ES-I3 (cell line): ENCODE results near the gene FERMT1.
"Not testable (repeated sequence)": the region's sequence is repeated elsewhere in the genome, so short reads cannot be mapped to it uniquely, and the experiment has no call there.

Experiments used
- H3K36me3 ChIP-seq: 2 replicates; pipeline ENCODE4 v1.6.1; 2013; ENCODE audit warnings: mild to moderate bottlenecking, low read length, control low read depth, moderate library complexity; ENCODE audit not compliant: insufficient read depth
- H3K4me1 ChIP-seq: 2 replicates; pipeline ENCODE4 v1.6.1; 2013; ENCODE audit warnings: mild to moderate bottlenecking, control low read depth, low read length; ENCODE audit not compliant: insufficient read depth
- H3K9ac ChIP-seq: 2 replicates; pipeline ENCODE4 v1.6.1; 2013; ENCODE audit warnings: low read depth, mild to moderate bottlenecking, low read length, moderate library complexity
- H3K9me3 ChIP-seq: 2 replicates; pipeline ENCODE4 v1.6.1; 2013; ENCODE audit warnings: mild to moderate bottlenecking, low read length, moderate library complexity; ENCODE audit not compliant: control insufficient read depth, insufficient read depth

Gene FERMT1

GRCh38 chr20:6032907-6033306 lies 89.9 kb downstream of the FERMT1 start:
- not testable (repeated sequence) for H3K4me1 ChIP-seq, H3K9me3 ChIP-seq, H3K9ac ChIP-seq, H3K36me3 ChIP-seq

DNA sequence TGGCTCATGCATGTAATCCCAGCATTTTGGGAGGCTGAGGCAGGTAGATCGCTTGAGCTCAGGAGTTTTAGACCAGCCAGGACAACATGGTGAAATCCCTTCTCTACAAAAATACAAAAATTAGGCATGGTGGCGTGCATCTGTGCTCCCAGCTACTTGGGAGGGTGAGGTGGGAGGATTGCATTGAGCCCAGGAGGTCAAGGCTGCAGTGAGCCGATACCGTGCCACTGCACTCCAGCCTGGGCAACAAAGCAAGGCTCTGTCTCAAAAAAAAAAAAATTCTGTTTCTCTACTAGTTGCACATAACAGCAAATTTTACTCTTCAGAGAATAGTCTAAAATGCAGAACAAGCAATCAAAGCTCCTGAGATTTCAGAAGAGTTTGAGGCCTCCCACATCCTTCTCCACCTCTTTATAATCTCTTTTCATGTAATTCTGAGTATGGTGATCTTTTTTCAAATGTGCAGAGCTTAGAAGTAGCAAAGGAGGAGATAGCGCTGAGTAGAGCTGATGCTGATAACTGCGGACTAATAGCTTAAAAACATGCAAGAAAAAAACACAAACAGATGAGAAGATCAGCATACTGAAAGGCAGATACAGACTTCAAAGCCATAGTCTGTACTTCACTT lies 92.3 kb downstream of the FERMT1 start:
- no peaks in the 10 kb centered on the region for H3K4me1 ChIP-seq
- no peaks in the 10 kb centered on the region for H3K9me3 ChIP-seq
- H3K36me3 ChIP-seq: peaks cover 5% of the 10 kb centered on the region
- no peak overlapping the region for H3K9ac ChIP-seq

DNA sequence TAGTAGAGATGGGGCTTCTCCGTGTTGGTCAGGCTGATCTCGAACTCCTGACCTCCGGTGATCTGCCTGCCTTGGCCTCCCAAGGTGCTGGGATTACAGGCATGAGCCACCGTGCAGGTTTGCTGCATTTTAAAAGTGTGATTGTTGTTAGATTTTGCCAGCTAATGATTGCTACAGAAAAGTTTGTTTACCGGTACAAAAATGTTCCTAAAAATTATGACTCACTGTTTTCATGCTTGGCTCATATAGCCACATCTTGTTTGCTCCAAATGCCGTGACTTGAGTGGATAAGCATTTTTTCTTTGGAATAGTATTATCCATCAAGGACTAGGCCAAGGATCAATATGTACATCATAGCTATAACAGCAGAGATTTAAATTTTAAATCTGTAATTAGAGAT lies 93.3 kb downstream of the FERMT1 start:
- peaks cover 5% of the 10 kb centered on the region for H3K36me3 ChIP-seq
- H3K9ac ChIP-seq: no peak overlapping the region
- H3K4me1 ChIP-seq: no peaks in the 10 kb centered on the region
- H3K9me3 ChIP-seq: no peaks in the 10 kb centered on the region; the same call in 1 of the 2 replicates

GRCh38 chr20:6028818-6029217 lies 94.0 kb downstream of the FERMT1 start:
- Histone ChIP-seq H3K9me3 (no peaks in the 10 kb centered on the region; the same call in 1 of the 2 replicates), H3K36me3 (peaks cover 6% of the 10 kb centered on the region; the same call in 1 of the 2 replicates), H3K4me1 (no peaks in the 10 kb centered on the region), H3K9ac (no peak overlapping the region)

DNA sequence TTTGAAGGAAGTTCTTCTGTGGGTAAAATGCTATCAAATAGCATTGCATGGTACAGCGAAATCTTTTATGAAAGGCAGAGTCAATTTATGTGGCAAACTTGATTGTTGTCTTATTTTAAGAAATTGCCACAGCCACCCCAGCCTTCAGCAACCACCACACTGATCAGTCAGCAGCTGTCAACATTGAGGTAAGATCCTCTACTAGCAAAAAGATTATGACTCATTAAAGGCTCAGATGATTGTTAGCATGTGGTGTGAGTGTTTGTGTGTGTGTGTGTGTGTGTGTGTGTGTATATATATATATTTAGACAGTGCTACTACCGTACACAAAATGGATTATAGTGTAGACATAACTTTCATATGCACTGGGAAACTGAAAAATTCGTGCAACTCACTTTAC lies 96.8 kb downstream of the FERMT1 start:
- H3K9ac ChIP-seq: no peak overlapping the region
- peaks cover 6% of the 10 kb centered on the region; the same call in 1 of the 2 replicates for H3K36me3 ChIP-seq
- no peaks in the 10 kb centered on the region; the same call in 1 of the 2 replicates for H3K9me3 ChIP-seq
- H3K4me1 ChIP-seq: no peaks in the 10 kb centered on the region
